Activated CD4-positive, alpha-beta T cell treated with anti-CD3 and anti-CD28 coated beads, Interleukin-2, amount 50 U/mL, for 24 hours (primary cell): ENCODE data around the gene ZNF692.

Experiments
- DNase-seq, 2 donors: peaks; one replicate each; pipeline ENCODE4 v3.0.0-alpha.2; 2020; ENCODE audit warnings: low read depth in 1 of 2, low spot score in 1 of 2

Gene ZNF692

DNA sequence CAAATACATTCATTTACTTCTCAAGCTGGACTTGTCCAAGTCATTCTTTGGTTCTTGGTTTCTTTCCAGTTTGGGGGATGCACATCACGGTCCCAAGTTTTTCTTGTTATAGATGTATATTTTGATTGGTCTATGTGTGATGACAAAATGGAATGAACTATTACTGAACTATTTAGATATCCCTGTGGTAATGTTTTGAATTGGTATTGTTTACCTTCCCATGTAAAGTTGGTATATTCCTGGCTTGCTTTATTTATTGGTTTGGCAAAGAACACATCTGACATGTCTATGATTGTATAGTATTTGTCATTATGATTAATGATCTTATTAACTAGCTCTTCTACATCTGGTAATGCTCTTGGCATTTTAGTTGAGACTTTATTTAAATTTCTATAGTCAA is 22.4 kb upstream of the ZNF692 start:
- DNase-seq = no peak

DNA sequence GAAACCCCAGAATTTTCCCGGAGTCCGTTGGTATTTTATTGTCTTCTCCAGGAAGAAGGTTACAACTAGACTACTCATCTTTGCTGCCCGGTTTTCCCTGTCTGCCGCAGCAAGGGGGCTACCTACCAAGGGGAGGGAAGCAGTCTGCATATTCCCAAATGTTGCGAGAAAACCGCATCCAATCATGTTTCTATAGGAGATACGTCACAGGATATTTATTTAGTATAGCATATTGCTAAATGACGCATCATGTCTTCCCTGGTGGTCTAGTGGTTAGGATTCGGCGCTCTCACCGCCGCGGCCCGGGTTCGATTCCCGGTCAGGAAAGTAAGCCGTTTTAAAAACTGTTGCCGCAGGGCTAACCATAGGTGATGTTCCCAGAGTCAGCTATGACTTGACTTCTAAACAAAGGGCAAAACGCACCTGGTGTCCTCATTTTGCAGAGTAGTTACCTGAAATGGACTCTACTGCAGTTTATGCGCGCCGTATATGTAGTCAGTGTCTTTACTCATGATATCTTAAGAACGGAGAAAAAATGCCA is 15.2 kb upstream of the ZNF692 start:
- peak; percentile 80 to 86 for DNase-seq

DNA sequence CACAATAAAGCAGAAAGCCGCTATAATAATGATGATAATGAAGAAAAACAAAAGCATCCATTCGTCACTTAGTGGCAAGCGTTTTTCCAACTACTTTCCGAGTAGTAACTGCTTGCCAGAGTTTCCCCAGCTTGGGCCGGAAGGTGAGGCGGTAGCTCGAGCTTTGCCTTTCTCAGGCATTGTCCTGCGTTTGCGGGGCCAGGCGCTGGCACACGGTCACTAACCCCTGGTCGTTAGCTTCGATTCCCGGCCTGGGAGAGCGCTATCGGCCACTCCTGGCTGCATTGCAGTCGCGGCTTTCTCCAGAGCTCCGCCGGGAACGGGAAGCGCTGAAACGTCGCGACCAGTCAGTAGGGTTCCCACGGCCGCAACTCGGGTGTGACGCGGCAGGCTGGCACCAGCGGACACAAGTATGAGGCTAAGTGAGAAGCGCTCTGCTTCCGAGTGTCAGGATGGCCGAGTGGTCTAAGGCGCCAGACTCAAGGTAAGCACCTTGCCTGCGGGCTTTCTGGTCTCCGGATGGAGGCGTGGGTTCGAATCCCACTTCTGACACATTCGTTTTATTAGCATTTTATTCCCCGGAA is 14.6 kb upstream of the ZNF692 start:
- DNase-seq = peak; percentile 96 to 100

DNA sequence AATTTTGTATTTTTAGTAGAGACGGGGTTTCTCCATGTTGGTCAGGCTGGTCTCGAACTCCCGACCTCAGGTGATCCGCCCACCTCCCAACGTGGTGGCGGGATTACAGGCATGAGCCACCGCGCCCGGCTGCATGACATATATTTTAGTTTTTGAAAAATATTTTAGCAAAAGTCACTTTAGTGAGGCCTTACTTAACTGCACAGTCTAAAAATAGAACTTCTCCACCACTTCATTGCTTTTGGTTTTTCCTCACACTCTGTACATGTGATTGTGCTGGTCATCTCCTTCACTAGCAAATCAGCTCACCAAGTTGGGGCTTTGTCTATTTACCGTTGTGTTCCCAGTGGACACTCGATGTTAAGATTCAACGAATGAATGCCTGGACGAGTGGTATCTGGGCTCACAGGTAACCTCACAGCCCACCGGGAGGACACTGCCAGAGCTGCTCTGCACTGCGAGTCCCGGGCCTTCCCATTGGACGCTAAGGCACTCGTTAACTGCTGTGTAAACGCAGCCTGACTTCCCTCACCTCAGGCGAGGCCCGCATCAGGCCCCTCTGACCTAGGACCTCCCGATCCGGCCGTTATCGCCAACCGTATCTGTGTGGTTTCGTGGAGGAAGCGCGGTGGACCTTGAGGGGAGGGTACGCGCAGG is 14.0 kb upstream of the ZNF692 start:
- DNase-seq = peak; percentile 45 to 51

DNA sequence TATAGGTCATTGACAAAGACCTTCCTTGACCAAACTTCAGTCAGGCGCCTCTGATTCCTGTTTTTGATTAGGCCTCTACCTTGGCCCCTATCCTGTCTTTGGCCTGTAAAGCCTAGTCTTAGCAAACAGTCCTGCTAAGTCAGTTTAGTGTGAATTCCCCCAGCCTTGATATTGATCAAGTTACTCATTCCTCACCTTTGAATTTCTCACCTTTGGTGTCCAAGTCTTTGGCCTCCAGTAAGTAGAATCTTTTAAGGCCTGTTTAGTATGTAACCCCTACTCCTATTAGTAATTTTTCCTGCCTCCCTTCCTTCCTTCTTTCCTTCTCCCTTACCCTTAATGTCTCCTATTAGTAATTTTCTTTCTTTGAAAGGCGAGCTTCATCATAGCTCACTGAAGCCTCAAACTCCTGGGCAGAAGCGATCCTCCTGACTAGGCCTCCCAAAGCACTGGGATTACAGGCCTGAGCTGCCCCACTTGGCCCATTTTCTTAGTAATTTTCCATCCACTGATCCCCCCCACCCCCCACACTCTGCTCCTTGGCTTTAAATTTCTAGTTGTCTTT is 13.0 kb upstream of the ZNF692 start:
- no peak for DNase-seq

DNA sequence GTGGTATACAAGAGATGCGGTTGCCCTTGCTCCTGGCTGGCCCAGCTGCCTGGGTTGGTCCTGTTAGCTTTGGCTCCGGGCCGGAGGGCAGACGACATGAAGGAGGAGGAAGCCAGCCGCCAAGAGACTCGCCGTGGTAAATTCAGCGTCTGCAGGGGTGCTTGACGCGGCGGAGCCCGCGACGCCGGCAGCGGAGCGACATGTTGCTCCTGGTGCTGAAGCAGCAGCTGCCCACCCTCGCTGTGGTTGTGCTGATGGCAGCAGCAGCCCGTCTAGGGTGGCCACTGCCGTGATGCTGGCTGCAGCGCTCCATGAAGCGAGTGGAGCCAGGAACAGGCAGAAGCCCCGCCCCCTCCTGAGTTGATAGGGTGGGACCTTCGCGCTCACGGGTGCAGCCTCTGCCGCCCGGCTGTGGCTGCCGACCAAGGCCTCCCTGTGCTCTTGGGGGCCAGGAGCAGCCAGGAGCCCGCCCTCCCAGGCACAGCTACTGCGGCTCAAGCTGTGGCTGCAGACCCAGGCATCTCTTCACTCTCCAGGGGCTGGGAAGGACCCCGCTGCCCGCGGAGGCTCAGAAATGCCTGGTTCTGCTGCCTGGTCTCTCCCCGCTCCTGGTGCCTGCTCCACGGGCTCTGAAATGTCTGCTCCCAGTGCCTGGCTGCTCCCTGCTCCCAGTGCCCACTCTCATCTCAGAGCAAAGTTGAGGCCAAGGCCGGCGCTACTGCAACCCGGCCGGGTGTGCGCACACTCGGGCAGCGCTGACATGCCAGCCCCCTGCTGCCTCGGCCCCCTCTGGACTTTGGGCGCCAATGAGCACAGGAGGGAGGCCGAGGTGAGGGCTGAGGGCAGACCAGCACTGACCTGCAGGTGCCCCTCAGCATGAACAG is 4.4 kb upstream of the ZNF692 start:
- peak; percentile 52 to 78 for DNase-seq

DNA sequence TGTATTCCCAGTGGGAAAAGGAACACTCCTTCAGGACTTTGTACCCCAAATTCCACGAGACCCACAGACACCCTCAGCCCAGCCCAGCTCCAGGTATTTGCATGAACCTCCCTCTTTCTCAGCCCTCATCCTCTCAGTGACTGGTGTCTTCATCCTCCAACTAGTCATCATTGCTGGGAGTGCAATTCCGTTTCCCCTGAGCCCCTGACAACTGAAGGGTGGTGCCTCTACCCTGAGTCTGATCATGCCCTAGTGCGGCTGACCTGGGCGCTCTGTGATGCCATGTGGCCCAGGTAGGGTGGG is 3.8 kb upstream of the ZNF692 start:
- no peak for DNase-seq

DNA sequence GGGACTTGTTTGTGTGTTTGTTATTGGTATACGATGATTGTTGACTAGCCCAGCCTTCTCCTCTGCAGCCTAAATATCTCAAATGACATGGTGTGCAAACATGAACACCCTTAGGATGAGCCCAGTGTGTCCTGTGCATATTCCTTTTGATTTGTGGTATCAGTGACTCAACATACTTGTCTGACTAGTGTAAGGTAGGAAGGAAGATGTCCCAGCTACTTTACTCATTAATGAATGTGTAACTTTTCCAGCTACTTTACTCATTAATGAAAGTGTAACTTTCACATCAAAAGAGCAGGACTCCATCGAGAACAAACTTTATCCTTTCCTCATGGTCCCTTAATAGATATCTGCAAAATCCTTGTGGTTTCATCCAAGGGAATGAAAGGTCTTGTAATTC is 2.7 kb upstream of the ZNF692 start:
- DNase-seq = no peak

DNA sequence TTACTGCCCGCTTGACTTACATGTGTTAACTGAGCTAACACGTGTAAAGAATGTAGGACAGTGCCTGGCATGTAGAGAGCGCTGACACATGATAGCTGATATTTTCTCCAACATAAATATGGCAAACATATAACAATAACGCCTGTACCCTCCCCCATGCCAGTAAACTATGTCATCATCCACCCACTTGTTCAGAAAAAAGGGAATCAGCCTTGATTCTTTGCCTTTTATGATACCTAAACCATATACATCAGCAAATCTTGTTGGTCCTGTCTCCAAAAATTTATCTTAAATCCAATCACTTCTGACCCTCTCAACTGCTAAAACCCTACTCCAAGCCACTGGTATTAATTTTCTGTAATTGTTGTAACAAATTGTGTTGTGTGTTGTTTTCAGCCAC is 1.1 kb upstream of the ZNF692 start:
- no peak for DNase-seq

DNA sequence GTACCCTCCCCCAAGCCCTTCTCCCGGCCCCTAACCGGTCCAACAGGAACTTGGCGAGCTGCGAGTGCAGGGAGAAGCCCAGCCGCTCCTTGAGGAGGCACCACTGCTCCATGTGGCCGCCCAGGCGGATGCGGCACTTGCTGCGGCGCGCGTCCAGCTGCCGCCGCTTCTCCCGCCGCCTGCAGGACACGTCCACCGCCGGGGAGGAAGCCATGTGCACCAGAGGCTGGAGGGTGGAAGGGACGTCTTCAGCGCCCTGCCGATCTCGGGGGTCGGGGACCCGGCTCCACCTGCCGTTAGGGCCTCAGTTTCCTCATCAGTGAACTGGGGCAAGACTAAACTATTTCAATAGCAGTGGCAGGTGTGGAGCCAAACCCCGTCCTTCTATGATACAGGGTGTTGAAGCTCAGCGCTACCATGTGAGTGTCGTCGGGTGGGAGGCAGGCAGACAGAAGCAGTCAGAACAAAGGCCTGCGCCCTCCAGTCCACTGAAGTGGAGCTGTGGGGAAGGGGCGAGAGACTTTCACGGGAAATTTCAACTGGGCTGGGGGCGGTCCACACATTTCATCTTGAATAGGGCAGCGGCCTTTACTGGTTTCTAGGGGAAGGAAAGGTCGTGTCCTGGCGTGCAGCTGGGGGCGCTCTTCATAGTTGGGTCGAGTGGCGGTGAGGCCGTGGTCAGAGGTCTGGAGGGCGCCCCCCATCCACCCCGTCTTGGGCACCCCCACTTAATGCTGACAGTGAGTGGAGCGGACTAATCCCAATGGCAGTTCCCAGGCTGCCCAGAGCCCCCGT is 592 bp downstream of the ZNF692 start:
- peak in 1 of 2 donors; percentile 40 for DNase-seq

DNA sequence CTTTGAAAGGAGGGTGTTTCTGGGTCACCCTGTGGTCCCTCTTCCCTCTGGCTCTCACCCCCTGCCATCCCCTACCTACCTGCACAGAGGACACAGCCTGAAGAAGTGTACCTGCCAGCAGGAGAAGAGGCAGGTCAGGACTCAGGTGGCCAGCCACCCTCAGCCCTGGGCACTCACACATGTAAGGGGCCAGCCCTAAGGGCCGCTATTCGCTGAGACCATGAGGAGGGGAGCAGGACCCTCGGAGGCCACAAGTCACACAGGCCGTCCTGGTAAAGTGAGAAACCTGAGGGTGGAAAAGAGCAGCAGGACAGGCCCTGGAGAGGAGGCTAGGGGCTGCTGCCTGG is 1.2 kb downstream of the ZNF692 start:
- DNase-seq = no peak

DNA sequence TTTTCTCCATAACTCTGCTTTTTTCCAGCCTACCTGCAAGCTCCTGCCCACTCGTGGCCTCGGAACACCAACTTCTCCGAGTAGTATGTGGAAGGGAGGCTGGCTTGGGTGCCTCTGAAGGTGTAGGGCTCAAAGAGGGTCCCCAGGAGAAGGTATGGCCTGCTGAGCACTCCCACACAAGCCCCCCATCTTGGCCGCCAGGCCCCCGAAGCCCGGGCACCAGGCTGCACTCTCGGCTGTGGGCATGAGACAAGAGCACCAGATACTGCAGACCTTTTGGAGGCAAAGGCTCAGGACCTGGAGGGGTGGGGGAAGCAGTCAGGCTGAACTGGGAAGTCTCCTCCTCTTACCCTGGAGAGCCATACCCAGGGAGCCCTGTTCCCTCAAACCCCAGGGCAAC is 1.7 kb downstream of the ZNF692 start:
- DNase-seq = no peak

DNA sequence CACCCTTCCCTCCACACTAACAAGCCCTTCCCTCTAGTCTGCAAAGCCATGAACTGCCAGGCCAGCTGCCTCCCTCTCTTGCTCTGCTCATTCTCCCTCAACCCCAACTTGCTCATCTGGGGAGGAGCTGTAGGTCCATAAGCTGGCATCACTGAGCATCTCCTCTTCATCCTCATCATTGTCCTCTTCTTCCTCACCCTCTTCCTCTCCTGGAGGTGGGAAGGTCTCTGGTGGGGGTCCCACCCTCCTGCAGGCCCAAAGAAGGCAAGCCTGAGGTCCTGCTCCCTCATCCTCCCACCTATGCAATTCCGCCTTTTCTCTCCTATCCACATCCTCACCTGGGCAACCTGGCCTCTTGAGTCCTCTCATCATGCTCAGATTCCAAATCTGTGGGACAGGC is 2.7 kb downstream of the ZNF692 start:
- DNase-seq = no peak

DNA sequence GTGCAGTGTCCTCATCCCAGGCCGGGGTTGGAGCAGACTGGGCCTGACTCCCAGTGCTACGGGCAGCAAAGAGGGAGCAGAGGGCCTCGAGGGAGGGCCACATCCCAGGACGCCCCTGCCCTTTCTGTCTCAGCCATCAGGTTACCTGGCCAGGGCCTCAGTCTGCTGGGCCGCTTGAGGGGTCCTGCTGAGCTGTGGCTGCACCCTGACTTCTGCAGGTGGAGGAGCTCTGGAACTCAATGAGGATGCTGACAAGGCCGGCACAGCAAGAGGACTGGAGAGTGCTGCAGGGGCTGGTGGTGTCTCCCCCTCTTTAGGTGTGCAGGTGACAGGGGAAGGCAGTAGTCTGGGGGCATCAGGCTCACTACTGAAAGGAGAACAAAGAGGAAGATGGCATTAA is 3.3 kb downstream of the ZNF692 start:
- no peak for DNase-seq

DNA sequence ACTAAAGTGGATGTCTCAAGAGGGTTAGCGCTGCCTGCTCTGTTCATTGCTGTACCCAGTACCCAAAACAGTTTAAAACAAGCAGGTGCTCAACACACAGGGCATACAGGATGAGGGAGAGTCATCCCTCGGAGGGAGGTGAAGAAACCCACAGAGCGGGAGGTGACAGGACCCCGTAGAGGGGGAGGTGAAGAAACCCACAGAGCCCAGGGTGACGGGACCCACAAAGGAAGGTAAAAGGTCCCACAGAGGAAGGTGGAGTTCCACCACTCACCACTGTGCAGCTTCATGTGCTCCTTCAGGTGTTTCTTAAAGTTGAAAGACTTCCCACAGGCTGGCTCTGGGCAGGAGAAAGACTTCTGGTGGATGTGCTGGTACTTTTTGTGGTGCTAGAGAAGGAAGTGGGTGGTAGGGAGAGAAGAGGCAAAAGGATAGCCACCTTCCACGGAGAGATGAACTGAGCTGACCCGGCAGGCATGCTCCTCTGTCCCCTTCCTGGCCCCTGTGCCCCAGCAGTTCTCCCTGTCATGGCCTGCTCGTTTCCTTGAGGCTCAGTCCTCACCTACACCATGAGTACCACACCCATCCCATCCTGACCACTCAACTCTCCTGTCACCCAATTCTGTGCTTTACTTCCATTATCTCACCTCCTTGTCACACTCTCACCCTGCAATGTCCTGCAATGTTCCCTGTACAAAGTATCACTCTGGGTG is 5.1 kb downstream of the ZNF692 start:
- no peak for DNase-seq

DNA sequence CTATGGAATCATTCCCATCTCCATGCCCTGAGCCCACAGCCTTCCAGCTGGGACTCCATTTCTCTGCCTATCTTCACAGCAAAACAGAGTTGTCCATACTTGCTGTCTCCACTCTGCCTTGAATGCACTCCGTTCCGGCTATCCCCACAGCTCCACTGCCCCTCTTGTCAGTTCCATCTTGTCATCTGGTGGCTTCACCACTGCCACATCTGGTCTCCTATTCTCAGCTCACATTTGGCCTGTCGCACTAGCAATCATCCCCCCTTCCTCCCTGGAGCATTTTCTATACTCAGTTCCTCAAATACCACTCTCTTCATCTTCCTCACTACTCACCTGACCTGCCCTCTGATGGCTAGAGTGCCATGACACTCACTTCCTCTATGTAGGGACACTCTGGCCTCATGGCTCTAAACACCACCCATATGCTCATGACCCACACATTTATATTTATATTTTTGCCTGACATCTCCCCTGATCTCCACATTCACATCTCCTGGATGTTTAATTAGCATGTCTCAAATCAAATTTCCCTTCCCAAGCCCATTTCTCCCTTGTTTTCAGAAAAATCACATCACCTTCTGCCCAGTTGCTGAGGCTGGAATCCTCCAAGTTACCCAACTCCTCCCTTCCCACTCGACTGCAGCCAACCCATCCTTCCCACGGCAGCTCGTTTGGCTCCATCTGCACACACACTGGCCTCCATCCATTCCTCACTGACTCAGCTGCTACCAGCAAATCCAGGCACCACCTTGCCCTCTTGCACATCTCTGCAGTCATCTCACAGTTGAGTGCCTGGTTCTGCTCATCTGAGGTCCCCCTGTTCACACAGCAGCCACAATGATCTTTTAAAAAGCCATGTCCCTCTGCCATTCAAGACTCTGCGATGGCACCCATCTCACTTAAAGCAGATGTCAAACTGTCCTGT is 6.1 kb downstream of the ZNF692 start:
- no peak for DNase-seq

DNA sequence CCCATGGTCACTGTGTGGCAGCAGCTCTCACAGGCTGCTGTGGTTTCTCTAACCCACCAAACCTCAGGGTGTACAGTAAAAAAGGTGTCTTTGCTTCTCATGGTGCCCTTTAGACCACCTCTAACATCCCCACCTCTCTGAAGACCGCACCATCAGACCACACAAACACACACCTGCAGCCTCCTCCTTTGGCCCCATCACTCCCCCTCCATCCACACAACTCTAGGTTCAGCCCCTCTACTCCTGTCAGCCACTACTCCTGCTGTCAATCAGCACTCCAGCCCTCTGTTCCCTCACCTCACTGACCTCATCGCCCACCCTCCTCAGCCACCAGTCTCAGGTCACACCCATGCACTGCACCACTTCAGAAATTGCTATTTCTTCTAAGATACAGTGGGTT is 7.5 kb downstream of the ZNF692 start:
- no peak for DNase-seq

DNA sequence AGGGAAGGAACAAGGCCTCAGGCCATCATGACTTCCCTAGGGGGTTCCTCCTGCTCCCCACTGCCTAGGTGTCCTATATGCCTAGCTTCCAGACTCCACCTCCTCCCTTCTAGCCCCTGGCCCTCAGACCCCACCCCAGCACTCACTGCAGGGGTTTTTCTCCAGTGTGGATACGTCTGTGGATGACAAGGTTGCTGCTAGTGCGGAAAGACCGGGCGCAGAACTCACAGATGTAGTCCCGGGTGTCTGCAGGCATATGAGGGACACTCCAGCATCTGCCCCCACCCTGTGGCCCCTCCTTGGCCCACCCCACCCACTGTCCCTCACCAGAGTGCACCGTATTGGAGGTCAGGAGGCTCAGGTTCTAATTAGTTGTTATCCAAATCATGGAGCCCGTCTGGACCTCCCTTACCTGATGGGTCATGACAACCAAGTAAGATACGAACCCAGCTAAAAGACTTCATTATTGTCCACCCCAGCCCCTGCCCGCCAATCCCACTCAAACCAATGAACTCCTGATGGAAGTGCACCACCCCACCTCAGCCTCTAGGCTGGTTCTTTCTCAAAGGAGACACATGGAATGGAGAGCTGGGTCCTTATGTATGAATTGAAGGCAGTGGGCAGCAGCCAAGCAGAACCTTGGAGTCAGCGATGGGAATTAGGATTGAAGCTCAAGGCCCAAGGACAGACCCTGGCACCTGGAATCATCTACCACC is 8.2 kb downstream of the ZNF692 start:
- no peak for DNase-seq

DNA sequence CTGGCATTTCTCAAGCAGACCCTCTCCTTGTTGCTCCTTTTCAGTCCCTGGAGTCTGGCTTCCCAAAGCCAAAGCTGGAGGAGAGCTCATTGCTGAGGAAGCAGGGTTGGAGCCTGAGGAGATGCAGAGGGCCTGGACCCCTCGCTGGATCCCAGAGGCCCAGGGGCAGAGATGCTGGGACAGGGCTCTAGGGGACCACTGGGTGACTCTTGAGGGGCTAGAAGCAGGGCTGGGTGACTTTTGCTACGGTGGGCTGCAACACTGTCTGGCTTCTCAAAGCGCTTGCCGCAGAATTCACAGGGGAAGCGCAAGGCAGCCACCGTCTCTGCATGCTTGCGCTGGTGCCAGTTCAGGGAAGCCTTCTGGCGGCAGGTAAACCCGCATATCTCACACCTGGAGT is 8.8 kb downstream of the ZNF692 start:
- DNase-seq = no peak
